ENCODE results near the gene ITIH6. TPM values are rescaled to one million over a fixed set of nuclear protein-coding genes. Genes with fewer than 3 reads are reported as not detected.
"Not testable (repeated sequence)": the region's sequence is repeated elsewhere in the genome, so short reads cannot be mapped to it uniquely, and the experiment has no call there.

ITIH6 gene
- total RNA-seq, 1 experiment from 2014 or later: 0.05 TPM

GRCh38 chrX:54808605-54809483 lies 10.8 kb upstream of the ITIH6 start:
- in situ Hi-C loops (cut with HindIII; ENCODE audit: low pct_unique_long_range_greater_than_20kb, low sequenced_read_pairs): no loop called here
- peak; percentile 96 for DNase-seq (ENCODE audit: low read depth, low spot score)

GRCh38 chrX:54808109-54808604 lies 10.1 kb upstream of the ITIH6 start:
- peak; percentile 45 for DNase-seq (ENCODE audit: low read depth, low spot score)
- in situ Hi-C loops (cut with HindIII; ENCODE audit: low pct_unique_long_range_greater_than_20kb, low sequenced_read_pairs): no loop called here

GRCh38 chrX:54807524-54808108 lies 9.6 kb upstream of the ITIH6 start, which contains the start of gene MAGED2:
TSS of gene MAGED2 (plus strand) at chrX:54807745. CDS start at chrX:54809332, 1,587 bp downstream.
- DNase-seq (ENCODE audit: low read depth, low spot score): peak; percentile 7
- in situ Hi-C loops (cut with HindIII; ENCODE audit: low pct_unique_long_range_greater_than_20kb, low sequenced_read_pairs): no loop called here

- no peak for DNase-seq (ENCODE audit: low read depth, low spot score)
- in situ Hi-C loops (cut with HindIII; ENCODE audit: low pct_unique_long_range_greater_than_20kb, low sequenced_read_pairs): no loop called here
Observed at GRCh38 chrX:54799046-54799445, 991 bp upstream of the ITIH6 start.

- in situ Hi-C loops (cut with HindIII; ENCODE audit: low pct_unique_long_range_greater_than_20kb, low sequenced_read_pairs): no loop called here
- no peak for DNase-seq (ENCODE audit: low read depth, low spot score)
Observed at GRCh38 chrX:54794795-54795194, 3.3 kb downstream of the ITIH6 start.

GRCh38 chrX:54794028-54794427 lies 4.0 kb downstream of the ITIH6 start:
- in situ Hi-C loops (cut with HindIII; ENCODE audit: low pct_unique_long_range_greater_than_20kb, low sequenced_read_pairs): no loop called here
- no peak for DNase-seq (ENCODE audit: low read depth, low spot score)

GRCh38 chrX:54789405-54789804 lies 8.7 kb downstream of the ITIH6 start:
- peak; percentile 15 for DNase-seq (ENCODE audit: low read depth, low spot score)
- in situ Hi-C loops (cut with HindIII; ENCODE audit: low pct_unique_long_range_greater_than_20kb, low sequenced_read_pairs): not testable (repeated sequence)

- no peak for DNase-seq (ENCODE audit: low read depth, low spot score)
- in situ Hi-C loops (cut with HindIII; ENCODE audit: low pct_unique_long_range_greater_than_20kb, low sequenced_read_pairs): no loop called here
Observed at GRCh38 chrX:54788446-54788845, 9.6 kb downstream of the ITIH6 start.

- peak; percentile 26 for DNase-seq (ENCODE audit: low read depth, low spot score)
- in situ Hi-C loops (cut with HindIII; ENCODE audit: low pct_unique_long_range_greater_than_20kb, low sequenced_read_pairs): no loop called here
Observed at GRCh38 chrX:54786967-54787366, 11.1 kb downstream of the ITIH6 start.

- in situ Hi-C loops (cut with HindIII; ENCODE audit: low pct_unique_long_range_greater_than_20kb, low sequenced_read_pairs): no loop called here
- peak; percentile 54 for DNase-seq (ENCODE audit: low read depth, low spot score)
Observed at GRCh38 chrX:54785901-54786300, 12.2 kb downstream of the ITIH6 start.

GRCh38 chrX:54776987-54777672 lies 20.9 kb downstream of the ITIH6 start:
- DNase-seq (ENCODE audit: low read depth, low spot score): no peak

GRCh38 chrX:54776061-54776460 lies 22.0 kb downstream of the ITIH6 start:
- in situ Hi-C loops (cut with HindIII; ENCODE audit: low pct_unique_long_range_greater_than_20kb, low sequenced_read_pairs): no loop called here
- no peak for DNase-seq (ENCODE audit: low read depth, low spot score)

More at GRCh38 chrX:54776987-54777672, 20.9 kb downstream of the ITIH6 start:
- in situ Hi-C loops (cut with HindIII; ENCODE audit: low pct_unique_long_range_greater_than_20kb, low sequenced_read_pairs): no loop called here

GRCh38 chrX:54774391-54775094 lies 23.5 kb downstream of the ITIH6 start:
- DNase-seq (ENCODE audit: low read depth, low spot score); in situ Hi-C loops (cut with HindIII; ENCODE audit: low pct_unique_long_range_greater_than_20kb, low sequenced_read_pairs): not testable (repeated sequence)

- no peak for DNase-seq (ENCODE audit: low read depth, low spot score)
- in situ Hi-C loops (cut with HindIII; ENCODE audit: low pct_unique_long_range_greater_than_20kb, low sequenced_read_pairs): no loop called here
Observed at GRCh38 chrX:54758114-54759055, 39.7 kb downstream of the ITIH6 start.

- in situ Hi-C loops (cut with HindIII; ENCODE audit: low pct_unique_long_range_greater_than_20kb, low sequenced_read_pairs): no loop called here
- no peak for DNase-seq (ENCODE audit: low read depth, low spot score)
Observed at GRCh38 chrX:54754854-54755253, 43.2 kb downstream of the ITIH6 start.

- in situ Hi-C loops (cut with HindIII; ENCODE audit: low pct_unique_long_range_greater_than_20kb, low sequenced_read_pairs): no loop called here
- no peak for DNase-seq (ENCODE audit: low read depth, low spot score)
Observed at GRCh38 chrX:54748626-54749025, 49.4 kb downstream of the ITIH6 start.
